Right lobe of liver (tissue), 6 donors: ENCODE measurements around the gene ADGRG3. TPM values are rescaled to one million over a fixed set of nuclear protein-coding genes. Genes with fewer than 3 reads are reported as not detected.
A peak's percentile ranks its signal among the peaks of the same experiment; 100 is the strongest.

Source experiments
- ATAC-seq, 4 donors: fragments of 200-7000 bp; cut with Tn5 transposase; one replicate each; pipeline ENCODE4 v1.9.1; 2020; ENCODE audit warnings: mild to moderate bottlenecking in 4 of 4, moderate library complexity in 4 of 4
- DNase-seq, 3 donors: peaks; one replicate each; pipeline ENCODE4 v3.0.0-alpha.2; 2020
- H3K27ac ChIP-seq, 3 donors: fragments of 200-600 bp; one replicate each; pipeline ENCODE4 v1.8.0; 2022
- H3K27me3 ChIP-seq, 2 donors: fragments of 200-600 bp; one replicate each; pipeline ENCODE4 v1.8.0; 2022
- H3K36me3 ChIP-seq, 4 donors: fragments of 200-600 bp; sonication (generic) in 1 of 4; one replicate each; pipeline versions ENCODE4 v1.5.1 to v1.8.0; 2017 to 2022; ENCODE audit warnings: control low read depth in 1 of 4
- H3K4me1 ChIP-seq, 4 donors: fragments of 200-600 bp; sonication (generic) in 1 of 4; one replicate each; pipeline versions ENCODE4 v1.5.1 to v1.8.0; 2017 to 2022; ENCODE audit warnings: control low read depth in 1 of 4
- H3K4me3 ChIP-seq, 3 donors: fragments of 200-600 bp; one replicate each; pipeline ENCODE4 v1.8.0; 2022
- H3K9me3 ChIP-seq, 4 donors: fragments of 200-600 bp; sonication (generic) in 1 of 4; one replicate each; pipeline versions ENCODE4 v1.5.1 to v1.8.0; 2017 to 2022; ENCODE audit warnings: control low read depth in 1 of 4
- POLR2A ChIP-seq: fragments of 450-650 bp; IDR thresholded peaks from one replicate; pipeline ENCODE4 v1.6.1; 2017; ENCODE audit warnings: antibody characterized with exemption, mild to moderate bottlenecking
- WGBS: methylation state at CpG from one replicate; pipeline ENCODE4 v1.1.6; 2018; ENCODE audit warnings: low coverage, low lambda C conversion rate; ENCODE audit not compliant: insufficient coverage; ENCODE audit errors: missing lambda C conversion rate; 5-methylcytosine and 5-hydroxymethylcytosine counted together
- intact Hi-C, 2 donors: fragments of 100-400 bp; cut with DNase I; formaldehyde crosslinking; loops; one replicate each; pipeline versions ENCODE4 v1.11.2 to v1.14.1; 2022
- long read RNA-seq: library from polyadenylated mRNA; unstranded; transcript quantifications from one replicate; pipeline ENCODE4 v2.0.0, GENCODE V29; 2019
- total RNA-seq, 6 experiments: library from RNA; depleted of rRNA in 2 of 6; stranded (reverse); fragments of >200 nt in 2 of 6; fragmentation: NEBNext Ultra II Directional in 3 of 6; extraction: Animal tissue kit (Norgen Biotek cat#: 25700) in 3 of 6; gene quantifications; one replicate each; pipeline versions ENCODE4 v1.1.0 to v1.2.4, GENCODE V29; 2016 to 2023
- TF ChIP-seq, protein P1 (sequence below), 4 donors: fragments of 200-600 bp in 3 of 4; fragments of 450-650 bp in 1 of 4; IDR thresholded peaks; one replicate each; pipeline versions ENCODE4 v1.5.1 to v1.8.0; 2016 to 2022; ENCODE audit warnings: antibody characterized with exemption in 4 of 4, mild to moderate bottlenecking in 2 of 4
- donor health status: DM: no; HTN: yes; CAD: no.
- donor health status: DM: no; HTN: no; CAD: no.
- donor health status: DM: no; HTN: no; CAD: no.
- donor health status: DM: no; HTN: yes; CAD: no.
- donor health status: DM: no; HTN: yes; CAD: no.

ADGRG3 gene, protein sequence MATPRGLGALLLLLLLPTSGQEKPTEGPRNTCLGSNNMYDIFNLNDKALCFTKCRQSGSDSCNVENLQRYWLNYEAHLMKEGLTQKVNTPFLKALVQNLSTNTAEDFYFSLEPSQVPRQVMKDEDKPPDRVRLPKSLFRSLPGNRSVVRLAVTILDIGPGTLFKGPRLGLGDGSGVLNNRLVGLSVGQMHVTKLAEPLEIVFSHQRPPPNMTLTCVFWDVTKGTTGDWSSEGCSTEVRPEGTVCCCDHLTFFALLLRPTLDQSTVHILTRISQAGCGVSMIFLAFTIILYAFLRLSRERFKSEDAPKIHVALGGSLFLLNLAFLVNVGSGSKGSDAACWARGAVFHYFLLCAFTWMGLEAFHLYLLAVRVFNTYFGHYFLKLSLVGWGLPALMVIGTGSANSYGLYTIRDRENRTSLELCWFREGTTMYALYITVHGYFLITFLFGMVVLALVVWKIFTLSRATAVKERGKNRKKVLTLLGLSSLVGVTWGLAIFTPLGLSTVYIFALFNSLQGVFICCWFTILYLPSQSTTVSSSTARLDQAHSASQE
- total RNA-seq: 1 to 10 TPM in 1 of 6 experiments, under 1 TPM in 5; 0.37 to 1.6 (median 0.83) TPM
- long read RNA-seq: 0 reads

- H3K4me1 ChIP-seq: peaks cover 0 to 12% (median 4%) of the 10 kb centered on the region in 4 donors
- TF ChIP-seq, protein P1, sequence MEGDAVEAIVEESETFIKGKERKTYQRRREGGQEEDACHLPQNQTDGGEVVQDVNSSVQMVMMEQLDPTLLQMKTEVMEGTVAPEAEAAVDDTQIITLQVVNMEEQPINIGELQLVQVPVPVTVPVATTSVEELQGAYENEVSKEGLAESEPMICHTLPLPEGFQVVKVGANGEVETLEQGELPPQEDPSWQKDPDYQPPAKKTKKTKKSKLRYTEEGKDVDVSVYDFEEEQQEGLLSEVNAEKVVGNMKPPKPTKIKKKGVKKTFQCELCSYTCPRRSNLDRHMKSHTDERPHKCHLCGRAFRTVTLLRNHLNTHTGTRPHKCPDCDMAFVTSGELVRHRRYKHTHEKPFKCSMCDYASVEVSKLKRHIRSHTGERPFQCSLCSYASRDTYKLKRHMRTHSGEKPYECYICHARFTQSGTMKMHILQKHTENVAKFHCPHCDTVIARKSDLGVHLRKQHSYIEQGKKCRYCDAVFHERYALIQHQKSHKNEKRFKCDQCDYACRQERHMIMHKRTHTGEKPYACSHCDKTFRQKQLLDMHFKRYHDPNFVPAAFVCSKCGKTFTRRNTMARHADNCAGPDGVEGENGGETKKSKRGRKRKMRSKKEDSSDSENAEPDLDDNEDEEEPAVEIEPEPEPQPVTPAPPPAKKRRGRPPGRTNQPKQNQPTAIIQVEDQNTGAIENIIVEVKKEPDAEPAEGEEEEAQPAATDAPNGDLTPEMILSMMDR (IDR thresholded peaks at IDR 0.05): no peak
- no peak for TF ChIP-seq POLR2A
- ATAC-seq: no peak
- H3K36me3 ChIP-seq: no peaks in the 10 kb centered on the region
- no peaks in the 10 kb centered on the region for H3K27me3 ChIP-seq
- H3K27ac ChIP-seq: peak within 1 kb of the TSS; percentile 13 to 74 (median 27)
- no CpG with 5 or more reads among the region's 11 CpGs for WGBS
- H3K9me3 ChIP-seq: no peaks in the 10 kb centered on the region
- no peak for DNase-seq
- intact Hi-C loops: no loop called here
- H3K4me3 ChIP-seq: no peak within 1 kb of the TSS
Observed at GRCh38 chr16:57668263-57668571, at the start of gene ADGRG3. ADGRG3 (plus strand) TSS chr16:57668306; CDS start chr16:57668348, 42 bp downstream.

GRCh38 chr16:57619133-57619605 lies 48.9 kb upstream of the ADGRG3 start:
- H3K9me3 ChIP-seq: no peaks in the 10 kb centered on the region
- no peaks in the 10 kb centered on the region for H3K36me3 ChIP-seq
- whole genome bisulfite sequencing: 94% methylated on average over 5 of the region's 8 CpGs
- no peaks in the 10 kb centered on the region for H3K4me1 ChIP-seq
- TF ChIP-seq, protein P1 (IDR thresholded peaks at IDR 0.05): no peak
- TF ChIP-seq POLR2A: no peak
- no peak for ATAC-seq
- intact Hi-C loops: no loop called here
- no peak overlapping the region for H3K27ac ChIP-seq
- no peaks in the 10 kb centered on the region for H3K27me3 ChIP-seq
- DNase-seq: peak in 1 of 3 donors; percentile 33
- H3K4me3 ChIP-seq: no peak overlapping the region

GRCh38 chr16:57619606-57620334 lies 48.3 kb upstream of the ADGRG3 start:
- ATAC-seq: peak in 2 of 4 donors; percentile 33 to 42
- no peaks in the 10 kb centered on the region for H3K36me3 ChIP-seq
- DNase-seq: no peak
- no peak overlapping the region for H3K4me3 ChIP-seq
- no peaks in the 10 kb centered on the region for H3K9me3 ChIP-seq
- H3K4me1 ChIP-seq: no peaks in the 10 kb centered on the region
- TF ChIP-seq, protein P1 (IDR thresholded peaks at IDR 0.05): no peak
- no peak for TF ChIP-seq POLR2A
- no peaks in the 10 kb centered on the region for H3K27me3 ChIP-seq
- 75% methylated on average over 2 of the region's 16 CpGs for WGBS
- H3K27ac ChIP-seq: no peak overlapping the region
- intact Hi-C loops: no loop called here

- no peaks in the 10 kb centered on the region for H3K36me3 ChIP-seq
- DNase-seq: no peak
- no peaks in the 10 kb centered on the region for H3K27me3 ChIP-seq
- no peak for TF ChIP-seq POLR2A
- TF ChIP-seq, protein P1 (IDR thresholded peaks at IDR 0.05): no peak
- no peaks in the 10 kb centered on the region for H3K9me3 ChIP-seq
- 38% methylated on average over 2 of the region's 27 CpGs for WGBS
- ATAC-seq: no peak
- intact Hi-C loops: no loop called here
- H3K4me3 ChIP-seq: no peak overlapping the region
- no peaks in the 10 kb centered on the region for H3K4me1 ChIP-seq
- H3K27ac ChIP-seq: no peak overlapping the region
Observed at GRCh38 chr16:57620335-57621231, 47.5 kb upstream of the ADGRG3 start.
